Trophoblast cell (in vitro differentiated cells and primary cell): ENCODE measurements around the gene LRRN3.

Experiments
- DNase-seq, 2 donors: peaks; one replicate each; pipeline ENCODE4 v3.0.0-alpha.2; 2016
- H2AFZ ChIP-seq: 2 replicates; pipeline ENCODE4 v1.6.1; 2013; ENCODE audit warnings: low read length, moderate library complexity, mild to moderate bottlenecking; ENCODE audit not compliant: insufficient read depth, poor library complexity
- H2AK5ac ChIP-seq: 2 replicates; pipeline ENCODE4 v1.6.1; 2013; ENCODE audit warnings: mild to moderate bottlenecking, low read length
- H2BK120ac ChIP-seq: 2 replicates; pipeline ENCODE4 v1.6.1; 2013; ENCODE audit warnings: low read length, mild to moderate bottlenecking, moderate library complexity; ENCODE audit not compliant: insufficient read depth, poor library complexity
- H2BK12ac ChIP-seq: 2 replicates; pipeline ENCODE4 v1.6.1; 2013; ENCODE audit warnings: mild to moderate bottlenecking, low read length, moderate library complexity
- H2BK5ac ChIP-seq: 2 replicates; pipeline ENCODE4 v1.6.1; 2013; ENCODE audit warnings: low read length, low read depth, moderate library complexity, mild to moderate bottlenecking; ENCODE audit not compliant: poor library complexity
- H3K14ac ChIP-seq: 2 replicates; pipeline ENCODE4 v1.6.1; 2013; ENCODE audit warnings: mild to moderate bottlenecking, low read length
- H3K18ac ChIP-seq: 2 replicates; pipeline ENCODE4 v1.6.1; 2013; ENCODE audit warnings: mild to moderate bottlenecking, low read length
- H3K23ac ChIP-seq: 2 replicates; pipeline ENCODE4 v1.6.1; 2013; ENCODE audit warnings: low read length
- H3K27ac ChIP-seq: 2 replicates; pipeline ENCODE4 v1.5.1; 2013; ENCODE audit warnings: low read depth, mild to moderate bottlenecking, inconsistent platforms, low read length, moderate library complexity
- H3K27me3 ChIP-seq: 2 replicates; pipeline ENCODE4 v1.6.1; 2013; ENCODE audit warnings: inconsistent platforms, mild to moderate bottlenecking, low read length, moderate library complexity; ENCODE audit not compliant: insufficient read depth
- H3K36me3 ChIP-seq, 2 experiments: 1 replicate in 1 of 2; 2 replicates in 1 of 2; pipeline ENCODE4 v1.6.1; 2013; ENCODE audit warnings: low read length in 2 of 2, mild to moderate bottlenecking in 2 of 2, moderate library complexity in 1 of 2; ENCODE audit not compliant: insufficient read depth in 2 of 2, control insufficient read depth in 1 of 2
- H3K4ac ChIP-seq: 2 replicates; pipeline ENCODE4 v1.6.1; 2013; ENCODE audit warnings: low read depth, mild to moderate bottlenecking, low read length, moderate library complexity
- H3K4me1 ChIP-seq, 2 experiments: 1 replicate in 1 of 2; 2 replicates in 1 of 2; pipeline ENCODE4 v1.6.1; 2013; ENCODE audit warnings: low read length in 2 of 2, mild to moderate bottlenecking in 2 of 2, moderate library complexity in 1 of 2; ENCODE audit not compliant: insufficient read depth in 2 of 2, control insufficient read depth in 1 of 2
- H3K4me2 ChIP-seq: 2 replicates; pipeline ENCODE4 v1.6.1; 2013; ENCODE audit warnings: inconsistent platforms, mild to moderate bottlenecking, low read length, moderate library complexity
- H3K4me3 ChIP-seq: 2 replicates; pipeline ENCODE4 v1.5.1; 2013; ENCODE audit warnings: mild to moderate bottlenecking, low read depth, low read length, inconsistent platforms
- H3K79me1 ChIP-seq: one replicate; pipeline ENCODE4 v1.6.1; 2013; ENCODE audit warnings: low read length
- H3K79me2 ChIP-seq: 2 replicates; pipeline ENCODE4 v1.6.1; 2013; ENCODE audit warnings: low read length, mild to moderate bottlenecking; ENCODE audit not compliant: control insufficient read depth, insufficient read depth, poor library complexity
- H3K9ac ChIP-seq: 2 replicates; pipeline ENCODE4 v1.6.1; 2013; ENCODE audit warnings: mild to moderate bottlenecking, low read length
- H3K9me3 ChIP-seq: 2 replicates; pipeline ENCODE4 v1.6.1; 2013; ENCODE audit warnings: low read depth, mild to moderate bottlenecking, control low read depth, inconsistent platforms, low read length; ENCODE audit not compliant: insufficient read depth
- H4K12ac ChIP-seq: 2 replicates; pipeline ENCODE4 v1.6.1; 2013; ENCODE audit warnings: low read depth, mild to moderate bottlenecking, low read length, moderate library complexity
- H4K8ac ChIP-seq: 2 replicates; pipeline ENCODE4 v1.6.1; 2013; ENCODE audit warnings: low read depth, mild to moderate bottlenecking, low read length, moderate library complexity
- H4K91ac ChIP-seq: one replicate; pipeline ENCODE4 v1.6.1; 2013; ENCODE audit warnings: low read depth, mild to moderate bottlenecking, low read length, moderate library complexity
- WGBS: extraction: QIAGEN DNeasy Blood & Tissue Kit; methylation state at CpG from one replicate; pipeline ENCODE4 v1.1.7; 2013; ENCODE audit warnings: missing lambda C conversion rate; ENCODE audit not compliant: insufficient read length, insufficient coverage; ENCODE audit errors: extremely low coverage; 5-methylcytosine and 5-hydroxymethylcytosine counted together

LRRN3 gene

GRCh38 chr7:111159426-111159825 lies 68.5 kb downstream of the LRRN3 start:
- H2AK5ac ChIP-seq: no peak overlapping the region
- H3K27me3 ChIP-seq: no peaks in the 10 kb centered on the region
- no peak overlapping the region for H3K9ac ChIP-seq
- no peak overlapping the region for H2BK120ac ChIP-seq
- DNase-seq: no peak
- no peak overlapping the region for H4K12ac ChIP-seq
- no peaks in the 10 kb centered on the region for H3K36me3 ChIP-seq
- no peaks in the 10 kb centered on the region for H3K9me3 ChIP-seq
- H3K23ac ChIP-seq: no peak overlapping the region
- no peak overlapping the region for H4K91ac ChIP-seq
- H3K27ac ChIP-seq: no peak overlapping the region
- no peak overlapping the region for H2BK5ac ChIP-seq
- H3K79me2 ChIP-seq: no peaks in the 10 kb centered on the region
- H3K4ac ChIP-seq: no peak overlapping the region
- H2BK12ac ChIP-seq: no peak overlapping the region
- H4K8ac ChIP-seq: no peak overlapping the region
- no peak overlapping the region for H3K14ac ChIP-seq
- no peak overlapping the region for H3K4me3 ChIP-seq
- no peaks in the 10 kb centered on the region for H3K4me1 ChIP-seq
- no peak overlapping the region for H2AFZ ChIP-seq
- H3K18ac ChIP-seq: no peak overlapping the region
- no peak overlapping the region for H3K4me2 ChIP-seq
- no peaks in the 10 kb centered on the region for H3K79me1 ChIP-seq

DNA sequence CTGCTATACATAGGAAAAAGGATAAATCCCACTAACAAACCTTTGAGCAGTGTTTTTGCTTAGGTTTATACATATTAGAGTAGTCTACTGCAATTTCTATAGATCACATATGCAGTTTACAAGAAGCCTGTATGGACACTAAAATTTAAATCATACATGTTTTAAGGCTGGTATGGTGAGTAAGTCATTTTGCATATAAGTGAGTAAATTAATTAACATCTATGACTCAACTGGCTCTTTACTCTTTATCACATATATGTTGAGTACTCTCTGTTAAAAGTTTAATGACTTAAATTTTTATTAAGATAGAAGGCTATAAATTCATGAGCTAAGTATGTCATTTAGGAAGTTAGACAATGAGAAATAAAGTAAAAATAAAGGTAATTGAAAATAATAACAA lies 69.4 kb downstream of the LRRN3 start:
- Histone ChIP-seq H2BK120ac (no peak overlapping the region), H3K27ac (no peak overlapping the region), H3K9ac (no peak overlapping the region), H4K91ac (no peak overlapping the region), H2AK5ac (no peak overlapping the region), H4K12ac (no peak overlapping the region), H3K23ac (no peak overlapping the region), H2AFZ (no peak overlapping the region), H3K79me2 (no peaks in the 10 kb centered on the region), H3K36me3 (no peaks in the 10 kb centered on the region), H3K4me3 (no peak overlapping the region), H3K14ac (no peak overlapping the region), H4K8ac (no peak overlapping the region), H3K4me2 (no peak overlapping the region), H3K9me3 (no peaks in the 10 kb centered on the region), H3K18ac (no peak overlapping the region), H3K27me3 (no peaks in the 10 kb centered on the region), H2BK12ac (no peak overlapping the region), H3K79me1 (no peaks in the 10 kb centered on the region), H2BK5ac (no peak overlapping the region), H3K4ac (no peak overlapping the region), H3K4me1 (no peaks in the 10 kb centered on the region)
- DNase-seq: no peak

DNA sequence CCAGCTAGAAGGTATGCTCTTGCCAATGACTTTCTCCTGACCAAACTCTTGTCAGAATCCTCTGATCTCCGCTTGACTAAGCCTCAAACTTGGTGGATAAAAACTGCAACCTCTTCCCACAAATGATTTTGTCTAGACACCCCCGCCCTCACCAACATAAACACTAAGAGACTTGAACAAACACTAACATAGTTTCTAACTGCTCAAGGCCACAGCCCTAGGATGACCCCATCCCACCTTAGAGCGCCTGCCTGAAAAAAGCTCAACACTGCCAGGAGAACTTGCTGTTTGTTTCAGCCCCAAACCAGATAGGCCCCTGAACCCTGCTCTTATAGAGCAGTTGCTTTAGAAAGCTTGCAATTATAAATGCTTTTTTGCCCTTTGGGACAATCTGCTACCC lies 71.8 kb downstream of the LRRN3 start:
- H4K8ac ChIP-seq: no peak overlapping the region
- H3K18ac ChIP-seq: no peak overlapping the region
- no peak overlapping the region for H2AK5ac ChIP-seq
- H3K4me1 ChIP-seq: no peaks in the 10 kb centered on the region
- H3K9ac ChIP-seq: no peak overlapping the region
- DNase-seq: no peak
- H4K91ac ChIP-seq: no peak overlapping the region
- H4K12ac ChIP-seq: no peak overlapping the region
- no CpG with 5 or more reads among the region's 3 CpGs for WGBS
- no peaks in the 10 kb centered on the region for H3K79me1 ChIP-seq
- no peaks in the 10 kb centered on the region for H3K79me2 ChIP-seq
- H2BK5ac ChIP-seq: no peak overlapping the region
- H3K9me3 ChIP-seq: no peaks in the 10 kb centered on the region
- no peak overlapping the region for H3K23ac ChIP-seq
- H2AFZ ChIP-seq: no peak overlapping the region
- H3K27me3 ChIP-seq: no peaks in the 10 kb centered on the region
- H3K14ac ChIP-seq: no peak overlapping the region
- H3K4ac ChIP-seq: no peak overlapping the region
- H2BK120ac ChIP-seq: no peak overlapping the region
- no peak overlapping the region for H3K4me3 ChIP-seq
- no peak overlapping the region for H2BK12ac ChIP-seq
- H3K36me3 ChIP-seq: no peaks in the 10 kb centered on the region
- no peak overlapping the region for H3K27ac ChIP-seq
- H3K4me2 ChIP-seq: no peak overlapping the region

DNA sequence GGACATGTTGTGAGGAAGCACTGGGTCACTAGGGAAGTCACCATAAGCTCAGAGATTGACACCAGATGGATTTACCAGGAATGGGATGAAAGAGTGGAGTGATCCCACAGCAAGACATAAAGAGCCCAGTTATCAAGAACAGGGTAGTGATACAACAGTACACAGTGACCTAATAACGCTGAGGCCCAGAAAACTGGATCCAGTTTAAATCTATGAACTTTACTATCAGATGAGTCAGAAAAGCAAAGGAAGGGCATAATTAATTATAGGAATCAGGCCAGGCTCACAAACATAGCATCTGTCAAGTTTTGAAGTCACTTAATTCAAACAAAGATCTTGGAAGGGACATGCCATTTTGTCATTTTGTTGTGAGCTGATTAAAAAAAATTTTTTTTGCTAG lies 73.5 kb downstream of the LRRN3 start:
- Histone ChIP-seq H3K4me1 (no peaks in the 10 kb centered on the region), H3K4me2 (no peak overlapping the region), H3K18ac (no peak overlapping the region), H3K79me2 (no peaks in the 10 kb centered on the region), H2BK120ac (no peak overlapping the region), H2AK5ac (no peak overlapping the region), H2BK5ac (no peak overlapping the region), H3K9me3 (no peaks in the 10 kb centered on the region), H3K4ac (no peak overlapping the region), H4K91ac (no peak overlapping the region), H3K36me3 (no peaks in the 10 kb centered on the region), H2BK12ac (no peak overlapping the region), H3K4me3 (no peak overlapping the region), H3K79me1 (no peaks in the 10 kb centered on the region), H3K27me3 (no peaks in the 10 kb centered on the region), H3K23ac (no peak overlapping the region), H3K14ac (no peak overlapping the region), H3K27ac (no peak overlapping the region), H2AFZ (no peak overlapping the region), H4K8ac (no peak overlapping the region), H3K9ac (no peak overlapping the region), H4K12ac (no peak overlapping the region)
- WGBS: no CpG with 5 or more reads among the region's 1 CpG
- no peak for DNase-seq

- no peaks in the 10 kb centered on the region for H3K4me1 ChIP-seq
- WGBS: no CpG with 5 or more reads among the region's 2 CpGs
- no peak overlapping the region for H2BK5ac ChIP-seq
- H3K4me2 ChIP-seq: no peak overlapping the region
- H3K4me3 ChIP-seq: no peak overlapping the region
- H2BK120ac ChIP-seq: no peak overlapping the region
- no peak overlapping the region for H3K18ac ChIP-seq
- H3K4ac ChIP-seq: no peak overlapping the region
- no peak for DNase-seq
- no peak overlapping the region for H2BK12ac ChIP-seq
- H3K79me2 ChIP-seq: no peaks in the 10 kb centered on the region
- H3K27me3 ChIP-seq: no peaks in the 10 kb centered on the region
- H2AFZ ChIP-seq: no peak overlapping the region
- H4K8ac ChIP-seq: no peak overlapping the region
- no peaks in the 10 kb centered on the region for H3K36me3 ChIP-seq
- H3K9ac ChIP-seq: no peak overlapping the region
- H4K12ac ChIP-seq: no peak overlapping the region
- no peak overlapping the region for H2AK5ac ChIP-seq
- no peaks in the 10 kb centered on the region for H3K79me1 ChIP-seq
- no peak overlapping the region for H3K27ac ChIP-seq
- no peaks in the 10 kb centered on the region for H3K9me3 ChIP-seq
- no peak overlapping the region for H3K23ac ChIP-seq
- no peak overlapping the region for H4K91ac ChIP-seq
- no peak overlapping the region for H3K14ac ChIP-seq
These were observed 77.3 kb downstream of the LRRN3 start for GRCh38 chr7:111168182-111168581.
